Astrocyte (in vitro differentiated cells and primary cell): ENCODE measurements around the gene PRKAA2.

Source experiments
- CTCF ChIP-seq: IDR thresholded peaks from 2 replicates; pipeline ENCODE4 v1.5.1; 2011; ENCODE audit warnings: low read depth, mild to moderate bottlenecking, inconsistent platforms, low read length, moderate library complexity; ENCODE audit not compliant: insufficient read depth
- EZH2 ChIP-seq: IDR thresholded peaks from 2 replicates; pipeline ENCODE4 v1.6.1; 2012; ENCODE audit warnings: mild to moderate bottlenecking, low read length, inconsistent platforms; ENCODE audit not compliant: insufficient read depth

- TF ChIP-seq CTCF, result no peak
- no peak for TF ChIP-seq EZH2
These were observed 18.6 kb upstream of the PRKAA2 start for GRCh38 chr1:56626546-56626945.
